Peyer's patch (tissue), 4 donors: ENCODE measurements around the gene NPFF.

Experiments
- CTCF ChIP-seq, 6 experiments: fragments of 450-650 bp in 4 of 6; fragments of 200-600 bp in 2 of 6; sonication (generic) in 1 of 6; IDR thresholded peaks; one replicate each; pipeline ENCODE4 v1.5.1; 2017 to 2019; ENCODE audit warnings: antibody characterized with exemption in 6 of 6, mild to moderate bottlenecking in 3 of 6, moderate library complexity in 1 of 6
- POLR2A ChIP-seq, 2 donors: fragments of 450-650 bp; IDR thresholded peaks; one replicate each; pipeline ENCODE4 v1.5.1; 2017; ENCODE audit warnings: antibody characterized with exemption in 2 of 2, mild to moderate bottlenecking in 2 of 2, moderate library complexity in 2 of 2

DNA sequence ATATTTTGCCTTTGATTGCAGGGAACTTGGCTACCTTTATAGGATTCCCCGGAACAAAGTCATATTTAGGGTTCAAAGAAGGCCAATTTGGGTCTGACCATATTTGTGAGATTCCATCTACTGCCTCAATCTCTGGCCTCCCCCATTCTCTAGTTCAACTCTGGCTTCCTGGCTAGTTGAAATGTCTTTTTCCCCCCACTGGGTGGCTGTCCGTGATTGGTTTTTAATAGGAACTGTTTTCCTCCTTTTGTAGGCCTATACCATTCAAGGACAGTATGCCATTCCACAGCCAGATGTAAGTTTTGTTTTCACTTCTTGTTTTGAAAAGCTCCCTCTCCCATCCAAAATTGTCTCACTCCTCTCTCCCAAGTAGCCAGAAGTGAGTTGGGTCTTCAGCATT, 41.6 kb downstream of the NPFF start:
- TF ChIP-seq POLR2A (IDR thresholded peaks at IDR 0.05) (no peak), CTCF (IDR thresholded peaks at IDR 0.05) (no peak)
